Panc1 (cell line): ENCODE measurements around the gene CHID1.

ENCODE experiments used
- POLR2AphosphoS5 ChIP-seq: IDR thresholded peaks from 2 replicates; pipeline ENCODE4 v1.6.1; 2012; ENCODE audit warnings: mild to moderate bottlenecking, low read depth, low read length, moderate library complexity
- SIN3A ChIP-seq: IDR thresholded peaks from 2 replicates; pipeline ENCODE4 v1.6.1; 2012; ENCODE audit warnings: low read depth, mild to moderate bottlenecking, low read length, moderate library complexity, borderline replicate concordance; ENCODE audit not compliant: insufficient read depth
- TCF7L2 ChIP-seq: IDR thresholded peaks from 2 replicates; pipeline ENCODE4 v1.6.1; 2011; ENCODE audit warnings: mild to moderate bottlenecking, low read depth, low read length, inconsistent platforms
- TF ChIP-seq, protein P1 (sequence below): fragments of 450-650 bp; IDR thresholded peaks from 2 replicates; pipeline ENCODE4 v1.5.1; 2017; ENCODE audit warnings: mild to moderate bottlenecking
- TF ChIP-seq, protein P2 (sequence below), 2 experiments: IDR thresholded peaks; 2 replicates each; pipeline ENCODE4 v1.6.1; 2011 to 2012; ENCODE audit warnings: low read depth in 2 of 2, control low read depth in 1 of 2, low read length in 1 of 2, mild to moderate bottlenecking in 1 of 2, moderate library complexity in 1 of 2; ENCODE audit not compliant: insufficient read depth in 1 of 2

- TF ChIP-seq, protein P1, sequence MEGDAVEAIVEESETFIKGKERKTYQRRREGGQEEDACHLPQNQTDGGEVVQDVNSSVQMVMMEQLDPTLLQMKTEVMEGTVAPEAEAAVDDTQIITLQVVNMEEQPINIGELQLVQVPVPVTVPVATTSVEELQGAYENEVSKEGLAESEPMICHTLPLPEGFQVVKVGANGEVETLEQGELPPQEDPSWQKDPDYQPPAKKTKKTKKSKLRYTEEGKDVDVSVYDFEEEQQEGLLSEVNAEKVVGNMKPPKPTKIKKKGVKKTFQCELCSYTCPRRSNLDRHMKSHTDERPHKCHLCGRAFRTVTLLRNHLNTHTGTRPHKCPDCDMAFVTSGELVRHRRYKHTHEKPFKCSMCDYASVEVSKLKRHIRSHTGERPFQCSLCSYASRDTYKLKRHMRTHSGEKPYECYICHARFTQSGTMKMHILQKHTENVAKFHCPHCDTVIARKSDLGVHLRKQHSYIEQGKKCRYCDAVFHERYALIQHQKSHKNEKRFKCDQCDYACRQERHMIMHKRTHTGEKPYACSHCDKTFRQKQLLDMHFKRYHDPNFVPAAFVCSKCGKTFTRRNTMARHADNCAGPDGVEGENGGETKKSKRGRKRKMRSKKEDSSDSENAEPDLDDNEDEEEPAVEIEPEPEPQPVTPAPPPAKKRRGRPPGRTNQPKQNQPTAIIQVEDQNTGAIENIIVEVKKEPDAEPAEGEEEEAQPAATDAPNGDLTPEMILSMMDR = peak; percentile 91
- TF ChIP-seq POLR2AphosphoS5 = peak; percentile 48
- TF ChIP-seq, protein P2, sequence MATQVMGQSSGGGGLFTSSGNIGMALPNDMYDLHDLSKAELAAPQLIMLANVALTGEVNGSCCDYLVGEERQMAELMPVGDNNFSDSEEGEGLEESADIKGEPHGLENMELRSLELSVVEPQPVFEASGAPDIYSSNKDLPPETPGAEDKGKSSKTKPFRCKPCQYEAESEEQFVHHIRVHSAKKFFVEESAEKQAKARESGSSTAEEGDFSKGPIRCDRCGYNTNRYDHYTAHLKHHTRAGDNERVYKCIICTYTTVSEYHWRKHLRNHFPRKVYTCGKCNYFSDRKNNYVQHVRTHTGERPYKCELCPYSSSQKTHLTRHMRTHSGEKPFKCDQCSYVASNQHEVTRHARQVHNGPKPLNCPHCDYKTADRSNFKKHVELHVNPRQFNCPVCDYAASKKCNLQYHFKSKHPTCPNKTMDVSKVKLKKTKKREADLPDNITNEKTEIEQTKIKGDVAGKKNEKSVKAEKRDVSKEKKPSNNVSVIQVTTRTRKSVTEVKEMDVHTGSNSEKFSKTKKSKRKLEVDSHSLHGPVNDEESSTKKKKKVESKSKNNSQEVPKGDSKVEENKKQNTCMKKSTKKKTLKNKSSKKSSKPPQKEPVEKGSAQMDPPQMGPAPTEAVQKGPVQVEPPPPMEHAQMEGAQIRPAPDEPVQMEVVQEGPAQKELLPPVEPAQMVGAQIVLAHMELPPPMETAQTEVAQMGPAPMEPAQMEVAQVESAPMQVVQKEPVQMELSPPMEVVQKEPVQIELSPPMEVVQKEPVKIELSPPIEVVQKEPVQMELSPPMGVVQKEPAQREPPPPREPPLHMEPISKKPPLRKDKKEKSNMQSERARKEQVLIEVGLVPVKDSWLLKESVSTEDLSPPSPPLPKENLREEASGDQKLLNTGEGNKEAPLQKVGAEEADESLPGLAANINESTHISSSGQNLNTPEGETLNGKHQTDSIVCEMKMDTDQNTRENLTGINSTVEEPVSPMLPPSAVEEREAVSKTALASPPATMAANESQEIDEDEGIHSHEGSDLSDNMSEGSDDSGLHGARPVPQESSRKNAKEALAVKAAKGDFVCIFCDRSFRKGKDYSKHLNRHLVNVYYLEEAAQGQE (IDR thresholded peaks at IDR 0.05; ENCODE audit: insufficient read depth in 1 of 2, low read depth in 2 of 2, low read length in 1 of 2) = no peak
- TF ChIP-seq TCF7L2 = no peak
- no peak for TF ChIP-seq SIN3A
Measured at GRCh38 chr11:839875-840617, 70.6 kb downstream of the CHID1 start.
